ENCODE data around the gene LIPM.

Gene LIPM

GRCh38 chr10:88802523-88803285 is at the start of gene LIPM:
Gene LIPM (plus strand): TSS chr10:88802730. CDS start chr10:88802897, 167 bp downstream.
- DNase-seq: no peak

- DNase-seq: no peak
Observed at GRCh38 chr10:88754287-88754686, 48.2 kb upstream of the LIPM start.

- DNase-seq: no peak
Observed at GRCh38 chr10:88755753-88756152, 46.8 kb upstream of the LIPM start.

- no peak for DNase-seq
Observed at GRCh38 chr10:88756660-88757059, 45.9 kb upstream of the LIPM start.

DNA sequence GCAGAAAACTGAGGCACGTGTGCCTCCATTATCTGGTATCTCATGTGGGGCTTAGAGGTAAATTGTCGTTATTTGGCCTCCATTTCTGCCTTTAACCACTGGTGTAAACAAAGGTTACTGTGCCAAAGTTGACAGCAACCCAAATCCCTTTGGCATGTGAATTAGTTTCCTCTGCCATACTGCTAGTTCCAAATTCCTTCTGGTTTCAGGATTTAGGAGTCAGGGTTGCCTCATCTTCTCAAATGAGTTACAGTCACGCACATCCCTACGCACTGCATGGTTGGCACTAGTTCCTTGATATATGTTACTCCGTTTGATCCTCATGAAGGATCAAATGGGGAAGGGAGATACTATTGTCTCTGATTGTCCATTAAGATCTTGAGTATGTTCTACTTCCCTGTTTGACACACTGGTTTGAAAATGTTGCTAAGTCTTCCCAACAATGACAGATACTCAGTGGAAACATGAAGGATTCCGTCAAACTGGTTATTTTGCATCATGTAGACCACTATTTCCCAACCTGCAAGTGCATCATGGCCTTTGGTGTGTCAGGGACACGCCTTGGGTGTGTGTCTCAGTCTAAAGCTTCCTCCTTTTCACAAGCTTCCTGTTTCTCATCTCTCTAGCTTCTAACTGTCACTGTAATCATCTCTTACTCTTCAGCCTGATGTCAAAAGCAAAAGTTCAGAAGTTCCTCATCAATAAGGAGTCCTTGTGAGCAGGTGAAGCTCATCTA is 43.0 kb upstream of the LIPM start, which contains the start of gene LIPN:
LIPN (plus strand) TSS at position 655 of the 736 bp plus-strand sequence. CDS start 1,386 bp downstream, outside the sequence.
- DNase-seq: no peak

- DNase-seq: no peak
Observed at GRCh38 chr10:88762906-88763305, 39.6 kb upstream of the LIPM start.

- DNase-seq: no peak
Observed at GRCh38 chr10:88763441-88763840, 39.1 kb upstream of the LIPM start.

DNA sequence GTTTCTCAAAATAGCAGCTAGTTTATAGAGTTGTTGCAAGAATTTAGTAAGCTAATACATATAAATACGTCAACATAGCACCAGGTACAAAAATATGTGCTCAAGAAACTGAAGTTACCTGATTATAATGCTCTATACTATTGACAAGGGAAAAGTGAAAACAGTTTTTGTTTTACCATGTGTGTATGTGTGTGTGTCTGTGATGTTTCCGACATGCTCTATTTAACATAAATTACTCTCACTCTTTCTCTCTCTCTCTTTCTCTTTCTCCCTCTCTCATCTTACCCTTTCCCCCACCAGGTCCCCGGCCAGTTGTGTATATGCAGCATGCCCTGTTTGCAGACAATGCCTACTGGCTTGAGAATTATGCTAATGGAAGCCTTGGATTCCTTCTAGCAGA is 38.4 kb upstream of the LIPM start:
- DNase-seq: no peak

DNA sequence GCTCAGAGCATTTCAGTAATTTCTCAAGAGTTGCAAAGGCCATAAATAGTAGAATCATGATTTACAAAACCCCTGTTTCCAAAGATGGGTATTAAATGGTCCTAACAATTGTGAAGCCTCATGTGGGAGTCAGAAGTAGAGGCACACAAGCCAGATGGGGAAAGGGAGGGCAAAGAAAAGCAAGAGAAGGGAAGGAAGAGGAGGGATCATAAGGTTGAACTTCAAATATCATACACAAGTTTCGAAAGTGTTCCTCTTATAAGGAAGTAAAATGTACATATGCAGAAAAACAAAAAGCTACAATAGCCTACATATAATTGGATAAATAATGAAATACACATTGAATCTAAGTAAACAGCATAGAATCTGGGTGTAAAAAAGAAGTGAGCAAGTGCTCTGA is 36.7 kb upstream of the LIPM start:
- no peak for DNase-seq

GRCh38 chr10:88769384-88769783 is 33.1 kb upstream of the LIPM start:
- no peak for DNase-seq

GRCh38 chr10:88781206-88781605 is 21.3 kb upstream of the LIPM start:
- no peak for DNase-seq

DNA sequence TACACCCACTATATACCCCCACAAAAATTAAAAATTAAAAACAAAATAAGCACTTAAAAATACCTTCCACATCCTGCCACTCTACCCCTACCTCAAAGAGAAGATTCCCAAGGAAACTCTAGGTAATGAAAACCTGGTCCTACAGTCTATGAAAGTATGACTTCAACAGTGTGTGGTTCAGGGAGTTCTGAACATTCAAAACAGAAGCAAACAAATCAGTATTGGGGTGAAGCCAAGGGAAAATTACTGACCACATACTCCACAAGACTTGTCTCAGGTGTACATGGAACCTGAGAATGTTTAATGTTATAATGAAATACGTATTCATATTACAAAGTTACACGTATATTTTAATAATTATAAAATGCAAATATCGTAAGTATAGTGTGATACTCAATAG is 20.3 kb upstream of the LIPM start:
- DNase-seq: no peak

DNA sequence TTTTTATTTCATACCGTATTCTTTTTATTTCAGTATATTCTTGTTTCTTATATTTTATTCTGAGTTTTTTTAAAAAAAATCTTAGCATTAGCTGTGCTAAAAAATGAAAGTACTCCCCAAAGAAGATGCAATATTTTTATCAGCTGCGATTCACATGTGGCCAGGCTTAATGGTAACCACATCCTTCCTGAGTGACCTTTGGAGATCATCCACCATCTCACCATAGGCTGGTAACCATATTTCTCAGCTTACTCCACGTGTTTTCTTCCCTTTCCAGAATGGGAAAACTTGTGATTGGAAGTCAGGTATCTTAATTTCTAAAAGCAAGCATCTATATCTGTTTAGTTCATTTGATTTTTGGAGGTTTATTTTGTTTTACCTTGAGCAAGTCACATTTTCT is 18.8 kb upstream of the LIPM start:
- no peak for DNase-seq

DNA sequence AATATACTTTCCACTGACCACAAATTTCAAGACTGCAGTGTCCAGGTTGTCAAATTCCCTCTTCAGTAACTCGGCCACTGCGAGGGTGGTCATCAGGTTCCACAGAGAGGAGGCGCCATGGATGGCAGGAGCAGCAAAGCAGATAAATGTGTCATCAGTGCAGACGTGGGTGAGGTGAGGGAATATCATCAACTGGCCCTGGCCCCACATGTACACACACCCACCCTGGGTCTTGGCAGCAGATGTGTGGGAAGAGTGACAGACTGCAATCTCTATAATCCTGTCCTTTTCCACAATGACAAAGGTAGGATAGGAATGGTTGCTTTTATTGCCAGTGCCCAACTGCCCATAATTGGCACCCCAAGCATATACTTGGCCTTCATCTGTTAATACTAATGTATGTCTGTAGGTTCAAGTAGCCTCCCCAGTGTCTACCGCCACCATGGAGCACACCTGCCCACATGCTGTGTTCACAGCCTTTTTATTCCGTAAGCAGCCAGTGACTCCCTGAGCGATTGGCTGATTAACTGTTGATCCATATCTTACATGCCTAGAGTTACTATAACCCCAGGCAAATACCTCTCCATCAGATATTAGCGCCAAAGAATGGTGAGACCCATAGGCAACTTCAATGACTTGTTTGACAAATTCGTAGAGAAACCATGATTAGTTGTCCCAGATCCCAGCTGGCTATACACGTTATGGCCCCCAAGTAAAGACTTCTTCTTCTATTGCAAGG is 16.3 kb upstream of the LIPM start:
- DNase-seq: no peak

DNA sequence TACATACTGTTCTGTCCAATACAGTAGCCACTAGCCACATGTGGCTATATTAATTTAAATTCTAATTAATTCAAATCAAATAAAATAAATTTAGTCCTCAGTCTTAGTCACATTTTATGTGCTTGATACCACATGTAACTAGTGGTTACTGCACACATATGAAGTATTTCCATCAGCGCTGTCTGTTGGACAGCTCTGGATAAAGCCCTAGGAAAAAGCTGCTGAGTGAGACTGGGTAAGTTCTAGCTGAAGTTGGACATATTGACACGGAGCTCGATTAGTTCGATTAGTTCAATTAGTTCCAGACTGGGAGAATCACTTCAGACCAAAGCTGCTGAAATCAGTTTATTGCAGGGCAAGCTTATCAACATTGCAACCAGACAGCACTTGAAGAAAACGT is 15.1 kb upstream of the LIPM start:
- no peak for DNase-seq

- DNase-seq: no peak
Observed at GRCh38 chr10:88788924-88789323, 13.6 kb upstream of the LIPM start.

- DNase-seq: peak; percentile 1
Observed at GRCh38 chr10:88791924-88792323, 10.6 kb upstream of the LIPM start.

DNA sequence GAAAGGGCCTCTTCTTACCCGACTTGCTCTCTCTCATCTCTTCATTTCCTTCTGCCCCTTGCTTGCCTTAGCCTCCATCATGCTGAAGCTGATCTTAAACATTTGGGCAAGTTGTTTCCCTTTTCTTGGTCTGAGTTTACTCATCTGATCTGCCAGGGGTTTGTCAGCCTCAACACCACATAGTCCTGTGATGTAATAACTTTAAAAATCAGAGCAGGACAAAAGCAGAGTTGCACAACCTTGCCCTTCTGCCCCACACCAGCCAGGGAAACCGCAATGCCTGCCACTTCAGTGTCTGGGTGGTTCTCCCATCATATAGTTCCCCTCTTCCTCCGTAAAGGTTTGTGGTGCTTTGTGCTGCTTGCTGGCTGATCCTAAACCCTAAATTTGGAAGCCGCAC is 9.9 kb upstream of the LIPM start:
- DNase-seq: no peak

- no peak for DNase-seq
Observed at GRCh38 chr10:88793712-88794299, 8.7 kb upstream of the LIPM start.

GRCh38 chr10:88794731-88795130 is 7.8 kb upstream of the LIPM start:
- DNase-seq: no peak

- no peak for DNase-seq
Observed at GRCh38 chr10:88800152-88801125, 2.1 kb upstream of the LIPM start.

DNA sequence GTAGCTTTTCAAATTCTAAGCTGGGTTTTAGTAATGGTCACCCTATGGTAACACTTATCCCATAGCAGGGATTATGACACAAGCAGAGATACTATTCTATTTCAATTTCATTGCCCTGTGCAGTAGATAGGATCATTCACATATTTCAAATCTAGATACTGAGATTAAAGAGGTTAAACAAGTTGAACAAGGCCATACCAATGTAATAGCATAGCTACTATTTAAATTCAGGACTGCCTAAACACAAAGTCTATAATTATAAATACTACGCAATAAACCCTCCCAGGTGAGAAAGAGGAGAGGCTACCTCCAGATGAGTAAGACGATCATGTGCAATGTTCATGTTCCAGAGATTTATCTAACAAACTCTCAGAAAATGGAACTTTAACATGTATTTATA is 1.1 kb downstream of the LIPM start:
- no peak for DNase-seq
